GM12878 (cell line): ENCODE results near the gene POLN. TPM values are rescaled to one million over a fixed set of nuclear protein-coding genes. Genes with fewer than 3 reads are reported as not detected.

Experiments used
- ATAC-seq: fragments of 200-7000 bp; cut with Tn5 transposase; 3 replicates; pipeline ENCODE4 v1.9.1; 2020; ENCODE audit warnings: mild to moderate bottlenecking, moderate library complexity
- BruUV-seq: library from RNA; stranded (reverse); fragments of 400-500 nt; replicated peaks from 2 replicates; lab custom pipeline; 2021; lab: Mats Ljungman, UMichigan
- CTCF ChIA-PET: fragments of 300-600 bp; sonication (Branson Sonifier 250); formaldehyde crosslinking; extraction: SDS; loops from one replicate; lab custom pipeline; 2021; ENCODE audit warnings: inconsistent platforms; lab: Yijun Ruan, JAX
- POLR2A ChIA-PET: fragments of 350-600 bp; formaldehyde crosslinking; extraction: SDS; loops from one replicate; lab custom pipeline; 2021; ENCODE audit warnings: inconsistent platforms; lab: Charles Lee
- RAD21 ChIA-PET: fragments of 300-600 bp; sonication (Branson Sonifier 250); formaldehyde crosslinking; loops from one replicate; lab custom pipeline; 2023; ENCODE audit warnings: antibody characterized with exemption; ENCODE audit not compliant: unreplicated experiment; lab: Charles Lee
- SMC1A ChIA-PET: fragments of 300-600 bp; sonication (Branson Sonifier 250); formaldehyde crosslinking; loops from one replicate; lab custom pipeline; 2023; ENCODE audit not compliant: unreplicated experiment, uncharacterized antibody; lab: Charles Lee
- DNase-seq: peaks from one replicate; pipeline ENCODE4 v3.0.0-alpha.2; 2011; ENCODE audit warnings: low read depth, low spot score
- FAIRE-seq: peaks from 3 replicates; lab custom pipeline; 2011; peaks lifted over from hg19 to GRCh38; lab: Jason Lieb, UNC
- H2AFZ ChIP-seq: 2 replicates; pipeline ENCODE4 v1.6.0; 2011; ENCODE audit warnings: low read depth, low read length, control low read depth; ENCODE audit not compliant: control insufficient read depth
- H3K27ac ChIP-seq: 2 replicates; pipeline ENCODE4 v1.5.1; 2011; ENCODE audit warnings: control low read depth; ENCODE audit not compliant: control insufficient read depth, insufficient read depth
- H3K27me3 ChIP-seq, 2 experiments: replicated peaks in 1 of 2; 2 replicates each; pipeline versions ENCODE4 v1.6.0 to v1.6.1; 2011; ENCODE audit warnings: low read length in 1 of 2; ENCODE audit not compliant: control insufficient read depth in 2 of 2, insufficient read depth in 2 of 2
- H3K36me3 ChIP-seq, 2 experiments: 2 replicates each; pipeline ENCODE4 v1.5.1; 2011; ENCODE audit warnings: low read length in 1 of 2; ENCODE audit not compliant: control insufficient read depth in 2 of 2, insufficient read depth in 2 of 2
- H3K4me1 ChIP-seq: 2 replicates; pipeline ENCODE4 v1.6.1; 2011; ENCODE audit warnings: mild to moderate bottlenecking, low read length, moderate library complexity, mixed read lengths; ENCODE audit not compliant: control insufficient read depth, insufficient read depth
- H3K4me2 ChIP-seq: 2 replicates; pipeline ENCODE4 v1.6.0; 2011; ENCODE audit warnings: control low read depth; ENCODE audit not compliant: control insufficient read depth, insufficient read depth
- H3K4me3 ChIP-seq: fragments of 200-600 bp; sonication (generic); 2 replicates; pipeline ENCODE4 v1.5.1; 2016
- H3K79me2 ChIP-seq: 2 replicates; pipeline ENCODE4 v1.6.0; 2011; ENCODE audit warnings: low read length; ENCODE audit not compliant: control insufficient read depth, insufficient read depth
- H3K9ac ChIP-seq: 2 replicates; pipeline ENCODE4 v1.8.0; 2011; ENCODE audit warnings: low read length, control low read depth, mixed read lengths; ENCODE audit not compliant: control insufficient read depth, insufficient read depth
- H3K9me3 ChIP-seq: replicated peaks from 3 replicates; pipeline ENCODE4 v1.5.1; 2011; ENCODE audit warnings: mild to moderate bottlenecking, low read length; ENCODE audit not compliant: control insufficient read depth, insufficient read depth
- H4K20me1 ChIP-seq: 2 replicates; pipeline ENCODE4 v1.6.0; 2011; ENCODE audit not compliant: control insufficient read depth, insufficient read depth
- BACH1 ChIP-seq: fragments of 450-650 bp; IDR thresholded peaks from 2 replicates; pipeline ENCODE4 v1.6.1; 2017; ENCODE audit warnings: mild to moderate bottlenecking, borderline replicate concordance
- BHLHE40 ChIP-seq, 2 experiments: fragments of 450-650 bp in 1 of 2; IDR thresholded peaks; 2 replicates each; pipeline ENCODE4 v1.6.1; 2011 to 2017; ENCODE audit warnings: low read depth in 2 of 2, borderline replicate concordance in 1 of 2, improper control_type of control experiment in 1 of 2, low read length in 1 of 2, mild to moderate bottlenecking in 1 of 2
- CBX5 ChIP-seq: sonication (generic); IDR thresholded peaks from 2 replicates; pipeline ENCODE4 v1.6.1; 2016; ENCODE audit warnings: low read depth, moderate library complexity, mild to moderate bottlenecking, inconsistent platforms
- MAX ChIP-seq: IDR thresholded peaks from 2 replicates; pipeline ENCODE4 v1.6.1; 2012; ENCODE audit warnings: low read depth, low read length, improper control_type of control experiment
- MLLT1 ChIP-seq: fragments of 450-650 bp; IDR thresholded peaks from 2 replicates; pipeline ENCODE4 v1.6.1; 2016; ENCODE audit warnings: mild to moderate bottlenecking
- MXI1 ChIP-seq: fragments of 150-350 bp; IDR thresholded peaks from 2 replicates; pipeline ENCODE4 v1.6.1; 2011; ENCODE audit warnings: low read depth, mild to moderate bottlenecking, inconsistent platforms, low read length, improper control_type of control experiment
- NKRF ChIP-seq: fragments of 450-650 bp; conservative IDR thresholded peaks from 2 replicates; pipeline ENCODE4 v1.6.1; 2017; ENCODE audit warnings: mild to moderate bottlenecking, moderate library complexity
- RB1 ChIP-seq: fragments of 450-650 bp; formaldehyde crosslinking; IDR thresholded peaks from 2 replicates; pipeline ENCODE4 v1.6.1; 2017; ENCODE audit warnings: mild to moderate bottlenecking, borderline replicate concordance
- REST ChIP-seq: IDR thresholded peaks from 2 replicates; pipeline ENCODE4 v1.6.1; 2012; ENCODE audit warnings: mild to moderate bottlenecking, low read depth, low read length
- SIN3A ChIP-seq: IDR thresholded peaks from 2 replicates; pipeline ENCODE4 v1.6.1; 2012; ENCODE audit warnings: low read depth, low read length, improper control_type of control experiment
- SMARCA5 ChIP-seq: fragments of 450-650 bp; IDR thresholded peaks from 2 replicates; pipeline ENCODE4 v1.6.1; 2017; ENCODE audit warnings: mild to moderate bottlenecking
- ZNF384 ChIP-seq: IDR thresholded peaks from 2 replicates; pipeline ENCODE4 v1.6.1; 2012; ENCODE audit warnings: low read depth, mild to moderate bottlenecking, low read length, improper control_type of control experiment, borderline replicate concordance
- WGBS: methylation state at CpG from one replicate; pipeline ENCODE4 v1.1.6; 2016; ENCODE audit warnings: low lambda C conversion rate; ENCODE audit not compliant: insufficient replicate concordance, insufficient coverage; ENCODE audit errors: missing lambda C conversion rate; 5-methylcytosine and 5-hydroxymethylcytosine counted together
- in situ Hi-C: fragments of 300-500 bp; cut with MboI; formaldehyde crosslinking; loops from 9 replicates; pipeline ENCODE4 v1.14.3; 2018; ENCODE audit warnings: mixed read lengths
- intact Hi-C: fragments of 100-400 bp; cut with micrococcal nuclease; formaldehyde crosslinking; loops from one replicate; pipeline ENCODE4 v1.14.2; 2022; ENCODE audit not compliant: unreplicated experiment
- polyA plus RNA-seq, 11 experiments: library from polyadenylated mRNA; depleted of rRNA in 4 of 11; unstranded in 6 of 11; stranded (reverse) in 5 of 11; fragments of >200 nt; fragmentation: Nextera tagmentation in 4 of 11; fragmentation: Illumina TruSeq in 1 of 11; extraction: Ambion mirVana in 4 of 11; extraction: Trizol in 1 of 11; gene quantifications; 1 replicate in 1 of 11; 2 replicates in 10 of 11; pipeline versions ENCODE4 v1.2.1 to v1.2.3, GENCODE V29; 2011 to 2016; ENCODE audit warnings: inconsistent platforms in 2 of 11, missing spikeins in 2 of 11, low read depth in 1 of 11
- total RNA-seq, 4 experiments: library from RNA; depleted of rRNA in 3 of 4; stranded (reverse); fragments of >200 nt in 3 of 4; fragmentation: Illumina TruSeq in 1 of 4; extraction: Trizol in 1 of 4; gene quantifications; 2 replicates each; pipeline versions ENCODE4 v1.2.1 to v1.2.3, GENCODE V29; 2013 to 2021

POLN gene
- total and polyA plus RNA-seq, 10 of the 15 experiments (the other 5 are each of a cell fraction or from before 2014, with no cell fraction given): 0.09 to 2.0 (median 0.95) TPM; not detected in 1

GRCh38 chr4:2261110-2261852 lies 19.4 kb upstream of the POLN start:
- peak overlapping the region; percentile 88 for H3K4me3 ChIP-seq
- ATAC-seq: peak; percentile 10; the same call in 1 of the 3 replicates
- peak overlapping the region; percentile 71 for H2AFZ ChIP-seq
- WGBS: 2% methylated on average over 29 of the region's 91 CpGs
- ChIA-PET CTCF (interaction anchor here (1.0 kb wide), 1 partner anchor 152 kb away, joined by 6 read pairs; no protein-coding TSS in a partner anchor), POLR2A (interaction anchor here (1.0 to 1.3 kb wide), 3 partner anchors 19 to 154 kb away, joined by 5 to 19 read pairs (median 11); partner anchors contain the start of genes HAUS3 and POLN), SMC1A (interaction anchor here (1.0 to 1.1 kb wide), 2 partner anchors 21 to 23 kb away, joined by 5 read pairs; no protein-coding TSS in a partner anchor), RAD21 (interaction anchor here (0.9 to 1.7 kb wide), 5 partner anchors 11 to 154 kb away, joined by 4 to 15 read pairs (median 11); no protein-coding TSS in a partner anchor)
- H3K9me3 ChIP-seq: no peaks in the 10 kb centered on the region
- H3K36me3 ChIP-seq: no peaks in the 10 kb centered on the region; a peak in 1 of 4 replicates
- FAIRE-seq: no peak
- H3K4me1 ChIP-seq: no peaks in the 10 kb centered on the region; the same call in 1 of the 2 replicates
- BruUV-seq: no TSS peak
- peak overlapping the region; percentile 89 for H3K4me2 ChIP-seq
- no peaks in the 10 kb centered on the region for H3K27me3 ChIP-seq
- no peaks in the 10 kb centered on the region; the same call in 1 of the 2 replicates for H4K20me1 ChIP-seq
- in situ Hi-C loops (no loop called here), intact Hi-C loops (loop anchor here (10.0 kb wide), 1 partner anchor 814 kb away; the partner anchor contains the start of genes HTT and HTT-AS)
- DNase-seq: no peak
- peak overlapping the region; percentile 61 for H3K27ac ChIP-seq
- peaks cover 10% of the 10 kb centered on the region for H3K79me2 ChIP-seq
- peak overlapping the region; percentile 73 for H3K9ac ChIP-seq
- no peak for TF ChIP-seq CBX5
- TF ChIP-seq MXI1: peak; percentile 79
- peak; percentile 45; the same call in 1 of the 2 replicates for TF ChIP-seq RB1
- no peak for TF ChIP-seq ZNF384
- peak; percentile 85; the same call in 1 of the 2 replicates for TF ChIP-seq NKRF
- TF ChIP-seq BHLHE40 (IDR thresholded peaks at IDR 0.05; ENCODE audit: borderline replicate concordance in 1 of 2, low read depth in 2 of 2, low read length in 1 of 2): peak in 1 of 2 experiments; percentile 13; a peak in 1 of 4 replicates
- TF ChIP-seq MAX: peak; percentile 57
- no peak for TF ChIP-seq MLLT1
- TF ChIP-seq BACH1: peak; percentile 29
- TF ChIP-seq REST: no peak
- peak; percentile 82 for TF ChIP-seq SIN3A
- TF ChIP-seq SMARCA5: peak; percentile 58; the same call in 1 of the 2 replicates
